Measurements from ENCODE around the gene SMIM15.

- TF ChIP-seq CTCF (IDR thresholded peaks at IDR 0.05; ENCODE audit: low read length) (no peak), EZH2 (IDR thresholded peaks at IDR 0.05; ENCODE audit: borderline replicate concordance, low read length) (no peak)
Observed at GRCh38 chr5:61119066-61119465, 43.2 kb downstream of the SMIM15 start.

All from OCI-LY1 (cell line).